H9 (cell line): ENCODE measurements around the gene NARS2. TPM values are rescaled to one million over a fixed set of nuclear protein-coding genes. Genes with fewer than 3 reads are reported as not detected.

ENCODE experiments used
- DNase-seq: peaks from one replicate; pipeline ENCODE4 v3.0.0-alpha.2; 2017
- H2AFZ ChIP-seq: one replicate; pipeline ENCODE4 v1.6.1; 2013; ENCODE audit warnings: mild to moderate bottlenecking, low read length, control low read depth, moderate library complexity
- H2AK5ac ChIP-seq: 2 replicates; pipeline ENCODE4 v1.6.1; 2013; ENCODE audit warnings: low read length, control low read depth, mixed read lengths; ENCODE audit not compliant: insufficient read length
- H2BK120ac ChIP-seq: one replicate; pipeline ENCODE4 v1.6.1; 2013; ENCODE audit warnings: low read depth, mild to moderate bottlenecking, low read length, control low read depth, inconsistent platforms; ENCODE audit not compliant: poor library complexity, severe bottlenecking
- H2BK12ac ChIP-seq: 2 replicates; pipeline ENCODE4 v1.6.1; 2013; ENCODE audit warnings: low read length, control low read depth, mixed read lengths, low read depth; ENCODE audit not compliant: insufficient read length
- H2BK15ac ChIP-seq: 2 replicates; pipeline ENCODE4 v1.6.1; 2013; ENCODE audit warnings: low read depth, low read length, control low read depth
- H2BK20ac ChIP-seq: one replicate; pipeline ENCODE4 v1.6.1; 2013; ENCODE audit warnings: low read depth, mild to moderate bottlenecking, low read length, control low read depth, inconsistent platforms; ENCODE audit not compliant: poor library complexity, severe bottlenecking
- H2BK5ac ChIP-seq: 2 replicates; pipeline ENCODE4 v1.6.1; 2013; ENCODE audit warnings: low read length, control low read depth, mixed read lengths; ENCODE audit not compliant: insufficient read length
- H3K14ac ChIP-seq: 2 replicates; pipeline ENCODE4 v1.6.1; 2013; ENCODE audit warnings: low read length, control low read depth; ENCODE audit not compliant: insufficient read depth
- H3K18ac ChIP-seq: 2 replicates; pipeline ENCODE4 v1.6.1; 2013; ENCODE audit warnings: low read depth, mild to moderate bottlenecking, mixed read lengths, low read length, control low read depth; ENCODE audit not compliant: insufficient read length
- H3K23ac ChIP-seq: 2 replicates; pipeline ENCODE4 v1.6.1; 2013; ENCODE audit warnings: low read length, control low read depth, mixed read lengths, low read depth; ENCODE audit not compliant: insufficient read length
- H3K23me2 ChIP-seq: 2 replicates; pipeline ENCODE4 v1.6.1; 2013; ENCODE audit warnings: low read depth, mild to moderate bottlenecking, mixed read lengths, low read length, control low read depth; ENCODE audit not compliant: insufficient read length, poor library complexity, severe bottlenecking
- H3K27ac ChIP-seq: 2 replicates; pipeline ENCODE4 v1.5.1; 2013; ENCODE audit warnings: low read length, control low read depth, mixed read lengths, low read depth; ENCODE audit not compliant: insufficient read length
- H3K27me3 ChIP-seq: 2 replicates; pipeline ENCODE4 v1.6.1; 2013; ENCODE audit warnings: low read length, control low read depth, inconsistent platforms; ENCODE audit not compliant: insufficient read depth
- H3K4ac ChIP-seq: 2 replicates; pipeline ENCODE4 v1.6.1; 2013; ENCODE audit warnings: low read depth, mild to moderate bottlenecking, control low read depth, inconsistent platforms, low read length, moderate library complexity
- H3K4me1 ChIP-seq: 2 replicates; pipeline ENCODE4 v1.6.1; 2013; ENCODE audit warnings: low read length, control low read depth, inconsistent platforms; ENCODE audit not compliant: insufficient read depth
- H3K4me2 ChIP-seq: 2 replicates; pipeline ENCODE4 v1.6.1; 2013; ENCODE audit warnings: low read length, control low read depth, mixed read lengths; ENCODE audit not compliant: insufficient read length, insufficient read depth
- H3K56ac ChIP-seq: 2 replicates; pipeline ENCODE4 v1.6.1; 2013; ENCODE audit warnings: low read depth, mild to moderate bottlenecking, mixed read lengths, low read length, control low read depth; ENCODE audit not compliant: insufficient read length
- H3K79me1 ChIP-seq: 2 replicates; pipeline ENCODE4 v1.6.1; 2013; ENCODE audit warnings: low read depth, mild to moderate bottlenecking, moderate library complexity, low read length, control low read depth, inconsistent platforms; ENCODE audit not compliant: insufficient read depth, poor library complexity, severe bottlenecking
- H3K79me2 ChIP-seq: 2 replicates; pipeline ENCODE4 v1.6.1; 2013; ENCODE audit warnings: low read length, control low read depth, inconsistent platforms; ENCODE audit not compliant: insufficient read depth
- H3K9ac ChIP-seq: 2 replicates; pipeline ENCODE4 v1.6.1; 2013; ENCODE audit warnings: low read length, control low read depth, mixed read lengths; ENCODE audit not compliant: insufficient read length; ENCODE audit errors: extremely low read depth
- H3K9me3 ChIP-seq: one replicate; pipeline ENCODE4 v1.6.1; 2013; ENCODE audit warnings: low read depth, low read length, inconsistent platforms; ENCODE audit not compliant: control insufficient read depth
- H3T11ph ChIP-seq: one replicate; pipeline ENCODE4 v1.6.1; 2013; ENCODE audit warnings: mild to moderate bottlenecking, low read length, control low read depth, inconsistent platforms
- H4K20me1 ChIP-seq: one replicate; pipeline ENCODE4 v1.6.1; 2013; ENCODE audit not compliant: control insufficient read depth, insufficient read length, insufficient read depth
- H4K5ac ChIP-seq: 2 replicates; pipeline ENCODE4 v1.6.1; 2013; ENCODE audit warnings: low read depth, mild to moderate bottlenecking, mixed read lengths, low read length, control low read depth; ENCODE audit not compliant: insufficient read length
- H4K8ac ChIP-seq: replicated peaks from 2 replicates; pipeline ENCODE4 v1.6.1; 2013; ENCODE audit warnings: low read length, control low read depth, mixed read lengths, low read depth; ENCODE audit not compliant: insufficient read length
- H4K91ac ChIP-seq: 2 replicates; pipeline ENCODE4 v1.6.1; 2013; ENCODE audit warnings: low read depth, mild to moderate bottlenecking, moderate library complexity, mixed read lengths, low read length, control low read depth; ENCODE audit not compliant: insufficient read length
- H3K27ac Mint-ChIP-seq, 3 experiments: 2 replicates in 2 of 3; 3 replicates in 1 of 3; pipeline ENCODE4 v1.8.0; 2020 to 2021; ENCODE audit warnings: mixed read lengths in 3 of 3, mild to moderate bottlenecking in 1 of 3, moderate library complexity in 1 of 3
- H3K27me3 Mint-ChIP-seq: 2 replicates; pipeline ENCODE4 v1.8.0; 2021; ENCODE audit warnings: low read depth, mild to moderate bottlenecking, moderate library complexity, mixed read lengths
- H3K36me3 Mint-ChIP-seq, 3 experiments: 2 replicates in 2 of 3; 3 replicates in 1 of 3; pipeline ENCODE4 v1.8.0; 2020 to 2021; ENCODE audit warnings: low read depth in 3 of 3, mixed read lengths in 3 of 3; ENCODE audit not compliant: insufficient read depth in 1 of 3
- H3K4me1 Mint-ChIP-seq, 2 experiments: 2 replicates each; pipeline ENCODE4 v1.8.0; 2020; ENCODE audit warnings: mixed read lengths in 2 of 2
- H3K4me3 Mint-ChIP-seq, 2 experiments: 2 replicates in 1 of 2; 3 replicates in 1 of 2; pipeline ENCODE4 v1.8.0; 2020 to 2021; ENCODE audit warnings: mild to moderate bottlenecking in 2 of 2, mixed read lengths in 2 of 2, moderate library complexity in 1 of 2
- H3K9me3 Mint-ChIP-seq, 2 experiments: 2 replicates in 1 of 2; 3 replicates in 1 of 2; pipeline ENCODE4 v1.8.0; 2020; ENCODE audit warnings: mild to moderate bottlenecking in 2 of 2, mixed read lengths in 2 of 2, moderate library complexity in 1 of 2
- CTCF ChIP-seq: fragments of 200-600 bp; sonication (generic); conservative IDR thresholded peaks from 3 replicates; pipeline ENCODE4 v1.8.0; 2021; ENCODE audit warnings: antibody characterized with exemption, mild to moderate bottlenecking
- WGBS: extraction: QIAGEN DNeasy Blood & Tissue Kit; methylation state at CpG from one replicate; pipeline ENCODE4 v1.1.7; 2013; ENCODE audit warnings: missing lambda C conversion rate, low lambda C conversion rate, mixed read lengths; ENCODE audit not compliant: insufficient read length; ENCODE audit errors: extremely low coverage; 5-methylcytosine and 5-hydroxymethylcytosine counted together
- total RNA-seq: library from RNA; stranded (reverse); gene quantifications from 2 replicates; pipeline ENCODE4 v1.2.1, GENCODE V29; 2021

NARS2 gene
- total RNA-seq, 1 experiment from 2014 or later: 29.7 TPM

GRCh38 chr11:78535920-78536319 lies 38.7 kb downstream of the NARS2 start:
- no peak overlapping the region for H3K4me2 ChIP-seq
- no CpG with 5 or more reads among the region's 2 CpGs for WGBS
- DNase-seq: no peak

More at GRCh38 chr11:78535920-78536319, 38.7 kb downstream of the NARS2 start:
- no peaks in the 10 kb centered on the region for H3K4me1 ChIP-seq
- H2AK5ac ChIP-seq: no peak overlapping the region
- no peak overlapping the region for H3K18ac ChIP-seq
- H3K23ac ChIP-seq: no peak overlapping the region
- H4K91ac ChIP-seq: no peak overlapping the region
- TF ChIP-seq CTCF: no peak
- H3K9me3 Mint-ChIP-seq: no peaks in the 10 kb centered on the region
- H4K8ac ChIP-seq: no peak overlapping the region
- H3K36me3 Mint-ChIP-seq: peaks cover 10 to 20% (median 14%) of the 10 kb centered on the region in 3 experiments; a peak in 6 of 7 replicates
- no peaks in the 10 kb centered on the region; a peak in 2 of 4 replicates for H3K4me1 Mint-ChIP-seq
- no peak overlapping the region for H2BK12ac ChIP-seq
- no peak overlapping the region for H2BK20ac ChIP-seq
- no peaks in the 10 kb centered on the region for H3K79me1 ChIP-seq
- no peak overlapping the region for H3K27ac ChIP-seq
- no peaks in the 10 kb centered on the region for H3K9me3 ChIP-seq
- H4K5ac ChIP-seq: no peak overlapping the region
- H3K4me3 Mint-ChIP-seq: no peak overlapping the region
- no peak overlapping the region for H2BK5ac ChIP-seq
- no peaks in the 10 kb centered on the region for H3K79me2 ChIP-seq
- H4K20me1 ChIP-seq: no peaks in the 10 kb centered on the region
- H3K27ac Mint-ChIP-seq: no peak overlapping the region
- no peaks in the 10 kb centered on the region for H3K27me3 Mint-ChIP-seq
- H3K14ac ChIP-seq: no peak overlapping the region
- no peak overlapping the region for H2BK15ac ChIP-seq
- H3K23me2 ChIP-seq: no peaks in the 10 kb centered on the region
- H3T11ph ChIP-seq: no peak overlapping the region
- no peak overlapping the region for H3K9ac ChIP-seq
- H2AFZ ChIP-seq: no peak overlapping the region
- no peaks in the 10 kb centered on the region for H3K27me3 ChIP-seq
- H3K56ac ChIP-seq: no peak overlapping the region
- no peak overlapping the region for H2BK120ac ChIP-seq
- no peak overlapping the region for H3K4ac ChIP-seq
